ENCODE results near the gene HTRA3.
A peak's percentile ranks its signal among the peaks of the same experiment; 100 is the strongest.

Gene HTRA3

GRCh38 chr4:8241895-8242696, 27.5 kb upstream of the HTRA3 start:
- no peaks in the 10 kb centered on the region for H3K27me3 ChIP-seq (ENCODE audit: control insufficient read depth in 1 of 2, insufficient read depth in 2 of 2, low read length in 2 of 2)
- H3K4me3 ChIP-seq (ENCODE audit: low read length in 2 of 2) = peak overlapping the region in 1 of 2 donors; percentile 47
- no peaks in the 10 kb centered on the region for H3K9me3 ChIP-seq (ENCODE audit: control insufficient read depth in 2 of 2, low read length in 2 of 2)
- peaks cover 9% of the 10 kb centered on the region for H3K4me1 ChIP-seq (ENCODE audit: control insufficient read depth, insufficient read depth, low read length)
- peaks cover 0 to 3% of the 10 kb centered on the region in 2 donors for H3K36me3 ChIP-seq (ENCODE audit: control insufficient read depth in 2 of 2, insufficient read depth in 2 of 2, low read length in 2 of 2)
- H3K27ac ChIP-seq (ENCODE audit: low read length) = no peak overlapping the region
- no peak overlapping the region for H3K9ac ChIP-seq (ENCODE audit: low read length in 2 of 2)

GRCh38 chr4:8242782-8243560, 26.6 kb upstream of the HTRA3 start:
- Histone ChIP-seq H3K36me3 (ENCODE audit: control insufficient read depth in 2 of 2, insufficient read depth in 2 of 2, low read length in 2 of 2) (peaks cover 0 to 3% of the 10 kb centered on the region in 2 donors), H3K9ac (ENCODE audit: low read length in 2 of 2) (no peak overlapping the region)

GRCh38 chr4:8244001-8244757, 25.4 kb upstream of the HTRA3 start:
- Histone ChIP-seq H3K27me3 (ENCODE audit: control insufficient read depth in 1 of 2, insufficient read depth in 2 of 2, low read length in 2 of 2) (no peaks in the 10 kb centered on the region), H3K4me3 (ENCODE audit: low read length in 2 of 2) (no peak overlapping the region), H3K9ac (ENCODE audit: low read length in 2 of 2) (no peak overlapping the region), H3K27ac (ENCODE audit: low read length) (no peak overlapping the region), H3K4me1 (ENCODE audit: control insufficient read depth, insufficient read depth, low read length) (peaks cover 9% of the 10 kb centered on the region), H3K36me3 (ENCODE audit: control insufficient read depth in 2 of 2, insufficient read depth in 2 of 2, low read length in 2 of 2) (peaks cover 0 to under 1% of the 10 kb centered on the region in 2 donors), H3K9me3 (ENCODE audit: control insufficient read depth in 2 of 2, low read length in 2 of 2) (no peaks in the 10 kb centered on the region)

More at GRCh38 chr4:8242782-8243560, 26.6 kb upstream of the HTRA3 start:
- H3K4me3 ChIP-seq (ENCODE audit: low read length in 2 of 2) = no peak overlapping the region
- no peaks in the 10 kb centered on the region for H3K9me3 ChIP-seq (ENCODE audit: control insufficient read depth in 2 of 2, low read length in 2 of 2)
- H3K4me1 ChIP-seq (ENCODE audit: control insufficient read depth, insufficient read depth, low read length) = peaks cover 9% of the 10 kb centered on the region
- no peaks in the 10 kb centered on the region for H3K27me3 ChIP-seq (ENCODE audit: control insufficient read depth in 1 of 2, insufficient read depth in 2 of 2, low read length in 2 of 2)
- no peak overlapping the region for H3K27ac ChIP-seq (ENCODE audit: low read length)

GRCh38 chr4:8244931-8245460, 24.6 kb upstream of the HTRA3 start:
- H3K27me3 ChIP-seq (ENCODE audit: control insufficient read depth in 1 of 2, insufficient read depth in 2 of 2, low read length in 2 of 2) = no peaks in the 10 kb centered on the region
- H3K9me3 ChIP-seq (ENCODE audit: control insufficient read depth in 2 of 2, low read length in 2 of 2) = no peaks in the 10 kb centered on the region
- H3K4me3 ChIP-seq (ENCODE audit: low read length in 2 of 2) = no peak overlapping the region
- no peaks in the 10 kb centered on the region for H3K36me3 ChIP-seq (ENCODE audit: control insufficient read depth in 2 of 2, insufficient read depth in 2 of 2, low read length in 2 of 2)
- no peak overlapping the region for H3K9ac ChIP-seq (ENCODE audit: low read length in 2 of 2)
- no peak overlapping the region for H3K27ac ChIP-seq (ENCODE audit: low read length)
- peaks cover 9% of the 10 kb centered on the region for H3K4me1 ChIP-seq (ENCODE audit: control insufficient read depth, insufficient read depth, low read length)

GRCh38 chr4:8245884-8246833, 23.4 kb upstream of the HTRA3 start:
- H3K27ac ChIP-seq (ENCODE audit: low read length) = no peak overlapping the region
- no peak overlapping the region for H3K4me3 ChIP-seq (ENCODE audit: low read length in 2 of 2)
- H3K36me3 ChIP-seq (ENCODE audit: control insufficient read depth in 2 of 2, insufficient read depth in 2 of 2, low read length in 2 of 2) = no peaks in the 10 kb centered on the region
- peaks cover 9% of the 10 kb centered on the region for H3K4me1 ChIP-seq (ENCODE audit: control insufficient read depth, insufficient read depth, low read length)
- H3K9ac ChIP-seq (ENCODE audit: low read length in 2 of 2) = no peak overlapping the region
- H3K9me3 ChIP-seq (ENCODE audit: control insufficient read depth in 2 of 2, low read length in 2 of 2) = no peaks in the 10 kb centered on the region
- H3K27me3 ChIP-seq (ENCODE audit: control insufficient read depth in 1 of 2, insufficient read depth in 2 of 2, low read length in 2 of 2) = no peaks in the 10 kb centered on the region

- Histone ChIP-seq H3K36me3 (ENCODE audit: control insufficient read depth in 2 of 2, insufficient read depth in 2 of 2, low read length in 2 of 2) (no peaks in the 10 kb centered on the region), H3K9ac (ENCODE audit: low read length in 2 of 2) (no peak overlapping the region), H3K27ac (ENCODE audit: low read length) (no peak overlapping the region), H3K27me3 (ENCODE audit: control insufficient read depth in 1 of 2, insufficient read depth in 2 of 2, low read length in 2 of 2) (no peaks in the 10 kb centered on the region), H3K4me1 (ENCODE audit: control insufficient read depth, insufficient read depth, low read length) (peaks cover 4% of the 10 kb centered on the region), H3K4me3 (ENCODE audit: low read length in 2 of 2) (no peak overlapping the region), H3K9me3 (ENCODE audit: control insufficient read depth in 2 of 2, low read length in 2 of 2) (no peaks in the 10 kb centered on the region)
Observed at GRCh38 chr4:8247047-8247930, 22.3 kb upstream of the HTRA3 start.

- Histone ChIP-seq H3K9ac (ENCODE audit: low read length in 2 of 2) (no peak overlapping the region), H3K4me3 (ENCODE audit: low read length in 2 of 2) (no peak overlapping the region), H3K9me3 (ENCODE audit: control insufficient read depth in 2 of 2, low read length in 2 of 2) (no peaks in the 10 kb centered on the region), H3K27ac (ENCODE audit: low read length) (no peak overlapping the region), H3K27me3 (ENCODE audit: control insufficient read depth in 1 of 2, insufficient read depth in 2 of 2, low read length in 2 of 2) (no peaks in the 10 kb centered on the region), H3K4me1 (ENCODE audit: control insufficient read depth, insufficient read depth, low read length) (no peaks in the 10 kb centered on the region), H3K36me3 (ENCODE audit: control insufficient read depth in 2 of 2, insufficient read depth in 2 of 2, low read length in 2 of 2) (no peaks in the 10 kb centered on the region)
Observed at GRCh38 chr4:8248091-8248490, 21.5 kb upstream of the HTRA3 start.

- no peaks in the 10 kb centered on the region for H3K27me3 ChIP-seq (ENCODE audit: control insufficient read depth in 1 of 2, insufficient read depth in 2 of 2, low read length in 2 of 2)
- no peak overlapping the region for H3K9ac ChIP-seq (ENCODE audit: low read length in 2 of 2)
- no peak overlapping the region for H3K4me3 ChIP-seq (ENCODE audit: low read length in 2 of 2)
- no peaks in the 10 kb centered on the region for H3K9me3 ChIP-seq (ENCODE audit: control insufficient read depth in 2 of 2, low read length in 2 of 2)
- no peaks in the 10 kb centered on the region for H3K36me3 ChIP-seq (ENCODE audit: control insufficient read depth in 2 of 2, insufficient read depth in 2 of 2, low read length in 2 of 2)
- no peaks in the 10 kb centered on the region for H3K4me1 ChIP-seq (ENCODE audit: control insufficient read depth, insufficient read depth, low read length)
- H3K27ac ChIP-seq (ENCODE audit: low read length) = no peak overlapping the region
Observed at GRCh38 chr4:8250227-8250626, 19.3 kb upstream of the HTRA3 start.

- no peak overlapping the region for H3K27ac ChIP-seq (ENCODE audit: low read length)
- no peaks in the 10 kb centered on the region for H3K9me3 ChIP-seq (ENCODE audit: control insufficient read depth in 2 of 2, low read length in 2 of 2)
- H3K4me1 ChIP-seq (ENCODE audit: control insufficient read depth, insufficient read depth, low read length) = no peaks in the 10 kb centered on the region
- H3K27me3 ChIP-seq (ENCODE audit: control insufficient read depth in 1 of 2, insufficient read depth in 2 of 2, low read length in 2 of 2) = no peaks in the 10 kb centered on the region
- H3K36me3 ChIP-seq (ENCODE audit: control insufficient read depth in 2 of 2, insufficient read depth in 2 of 2, low read length in 2 of 2) = no peaks in the 10 kb centered on the region
- no peak overlapping the region for H3K9ac ChIP-seq (ENCODE audit: low read length in 2 of 2)
- no peak overlapping the region for H3K4me3 ChIP-seq (ENCODE audit: low read length in 2 of 2)
Observed at GRCh38 chr4:8250637-8251036, 18.9 kb upstream of the HTRA3 start.

Measured in stomach smooth muscle (tissue), 2 donors.